Peyer's patch (tissue), 4 donors: Measurements from ENCODE around the gene PDE4C. TPM values are rescaled to one million over a fixed set of nuclear protein-coding genes. Genes with fewer than 3 reads are reported as not detected.

ENCODE experiments used
- DNase-seq, 3 donors: peaks; one replicate each; pipeline ENCODE4 v3.0.0-alpha.2; 2017 to 2019
- H3K27ac ChIP-seq, 4 donors: fragments of 200-600 bp; sonication (generic); one replicate each; pipeline ENCODE4 v1.5.1; 2016 to 2019
- H3K27me3 ChIP-seq, 2 donors: fragments of 200-600 bp; sonication (generic); one replicate each; pipeline ENCODE4 v1.5.1; 2019
- H3K36me3 ChIP-seq, 3 donors: fragments of 200-600 bp; sonication (generic); one replicate each; pipeline ENCODE4 v1.5.1; 2016 to 2019
- H3K4me1 ChIP-seq, 4 donors: fragments of 200-600 bp; sonication (generic); one replicate each; pipeline ENCODE4 v1.5.1; 2016 to 2019
- H3K4me3 ChIP-seq, 4 donors: fragments of 200-600 bp; sonication (generic); 1 replicate in 3 of 4; 2 replicates in 1 of 4; pipeline ENCODE4 v1.5.1; 2016 to 2019; ENCODE audit warnings: mild to moderate bottlenecking in 1 of 4
- H3K9me3 ChIP-seq, 4 donors: fragments of 200-600 bp; sonication (generic); one replicate each; pipeline ENCODE4 v1.5.1; 2016 to 2019; ENCODE audit warnings: mild to moderate bottlenecking in 1 of 4
- POLR2A ChIP-seq, 2 donors: fragments of 450-650 bp; IDR thresholded peaks; one replicate each; pipeline ENCODE4 v1.5.1; 2017; ENCODE audit warnings: antibody characterized with exemption in 2 of 2, mild to moderate bottlenecking in 2 of 2, moderate library complexity in 2 of 2
- total RNA-seq, 4 donors: library from RNA; depleted of rRNA; stranded (reverse); fragments of >200 nt; gene quantifications; one replicate each; pipeline ENCODE4 v1.1.0, GENCODE V29; 2016
- TF ChIP-seq, protein P1 (sequence below), 6 experiments: fragments of 450-650 bp in 4 of 6; fragments of 200-600 bp in 2 of 6; sonication (generic) in 1 of 6; IDR thresholded peaks; one replicate each; pipeline ENCODE4 v1.5.1; 2017 to 2019; ENCODE audit warnings: antibody characterized with exemption in 6 of 6, mild to moderate bottlenecking in 3 of 6, moderate library complexity in 1 of 6

PDE4C gene
- total RNA-seq, 4 donors from 2014 or later = 3.9 to 8.3 (median 8.3) TPM; not detected in 1

DNA sequence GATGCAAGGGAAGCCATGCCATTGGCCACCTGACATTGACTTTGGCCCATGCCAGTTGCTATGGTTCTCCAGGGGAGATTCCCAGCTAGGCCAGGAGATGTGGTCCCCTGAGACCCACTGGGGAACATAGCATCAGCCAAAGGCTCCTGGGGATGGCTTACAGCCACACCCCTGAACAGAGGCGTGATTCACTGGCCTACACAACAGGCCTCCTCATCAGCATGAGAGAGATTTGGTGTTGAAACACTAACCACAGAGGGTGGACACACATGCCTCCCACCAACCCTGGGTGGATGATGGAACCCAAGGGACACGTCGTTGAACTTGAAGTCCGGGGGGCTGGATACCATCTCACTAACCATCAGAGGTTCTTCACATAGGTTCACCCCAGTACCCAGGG lies 33.7 kb upstream of the PDE4C start:
- Histone ChIP-seq H3K4me1 (peaks cover 0 to 7% (median 2%) of the 10 kb centered on the region in 4 donors), H3K36me3 (peaks cover 0 to 8% (median 0%) of the 10 kb centered on the region in 3 donors), H3K4me3 (no peak overlapping the region), H3K9me3 (no peaks in the 10 kb centered on the region), H3K27me3 (no peaks in the 10 kb centered on the region), H3K27ac (no peak overlapping the region)
- TF ChIP-seq, protein P1, sequence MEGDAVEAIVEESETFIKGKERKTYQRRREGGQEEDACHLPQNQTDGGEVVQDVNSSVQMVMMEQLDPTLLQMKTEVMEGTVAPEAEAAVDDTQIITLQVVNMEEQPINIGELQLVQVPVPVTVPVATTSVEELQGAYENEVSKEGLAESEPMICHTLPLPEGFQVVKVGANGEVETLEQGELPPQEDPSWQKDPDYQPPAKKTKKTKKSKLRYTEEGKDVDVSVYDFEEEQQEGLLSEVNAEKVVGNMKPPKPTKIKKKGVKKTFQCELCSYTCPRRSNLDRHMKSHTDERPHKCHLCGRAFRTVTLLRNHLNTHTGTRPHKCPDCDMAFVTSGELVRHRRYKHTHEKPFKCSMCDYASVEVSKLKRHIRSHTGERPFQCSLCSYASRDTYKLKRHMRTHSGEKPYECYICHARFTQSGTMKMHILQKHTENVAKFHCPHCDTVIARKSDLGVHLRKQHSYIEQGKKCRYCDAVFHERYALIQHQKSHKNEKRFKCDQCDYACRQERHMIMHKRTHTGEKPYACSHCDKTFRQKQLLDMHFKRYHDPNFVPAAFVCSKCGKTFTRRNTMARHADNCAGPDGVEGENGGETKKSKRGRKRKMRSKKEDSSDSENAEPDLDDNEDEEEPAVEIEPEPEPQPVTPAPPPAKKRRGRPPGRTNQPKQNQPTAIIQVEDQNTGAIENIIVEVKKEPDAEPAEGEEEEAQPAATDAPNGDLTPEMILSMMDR (IDR thresholded peaks at IDR 0.05) = no peak
- TF ChIP-seq POLR2A (IDR thresholded peaks at IDR 0.05) = no peak
- DNase-seq = no peak

DNA sequence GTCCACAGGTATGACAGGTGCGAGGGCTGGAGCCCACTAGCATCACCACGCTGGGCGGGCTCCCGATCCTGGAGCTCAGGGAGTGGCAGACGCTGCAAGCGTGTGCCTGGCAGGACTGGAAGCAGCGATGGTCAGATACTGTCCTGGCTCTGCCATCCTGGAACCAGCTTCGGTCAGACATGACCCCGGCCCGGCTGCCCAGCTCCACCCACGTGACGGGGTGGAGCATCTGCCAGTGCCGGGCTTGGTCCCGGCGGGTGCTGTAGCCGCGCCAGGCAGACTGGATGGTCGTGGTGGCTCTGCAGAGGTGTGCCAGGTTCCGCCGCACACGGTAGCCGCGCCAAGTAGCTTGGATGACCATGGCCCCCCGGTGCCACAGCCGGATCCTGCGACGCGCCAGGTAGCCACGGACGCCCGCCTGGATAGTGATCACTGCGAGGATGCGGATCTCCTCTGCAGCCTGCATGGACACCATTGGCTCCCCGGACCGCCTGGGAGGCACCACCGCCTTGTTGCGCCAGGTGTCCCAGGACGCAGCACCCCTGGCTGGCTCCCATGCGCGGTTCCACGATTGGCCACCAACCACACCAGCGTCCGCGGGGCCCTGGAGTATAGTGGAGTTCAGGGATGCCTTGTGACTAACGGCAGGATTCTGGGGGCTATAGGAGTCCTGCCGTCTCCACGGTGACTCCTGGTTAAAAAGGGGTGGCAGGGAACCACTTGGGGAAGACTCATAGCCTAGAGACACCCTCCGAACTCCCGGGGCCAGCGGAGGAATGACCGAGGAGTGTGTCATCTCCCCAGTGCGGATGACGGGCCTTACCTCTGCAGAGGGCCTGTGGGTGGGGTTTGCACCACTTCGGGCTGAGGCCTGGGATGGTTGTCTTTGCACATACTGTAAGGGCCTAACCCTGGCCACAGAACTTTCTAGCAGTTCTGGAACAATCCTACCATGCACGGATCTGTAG lies 31.5 kb upstream of the PDE4C start:
- H3K27me3 ChIP-seq = no peaks in the 10 kb centered on the region
- H3K36me3 ChIP-seq = no peaks in the 10 kb centered on the region
- H3K4me1 ChIP-seq = peaks cover 0 to 17% (median 3%) of the 10 kb centered on the region in 4 donors
- H3K27ac ChIP-seq = no peak overlapping the region
- TF ChIP-seq, protein P1 (IDR thresholded peaks at IDR 0.05) = no peak
- TF ChIP-seq POLR2A (IDR thresholded peaks at IDR 0.05) = no peak
- DNase-seq = peak in 1 of 3 donors; percentile 44
- no peak overlapping the region for H3K4me3 ChIP-seq
- no peaks in the 10 kb centered on the region for H3K9me3 ChIP-seq

DNA sequence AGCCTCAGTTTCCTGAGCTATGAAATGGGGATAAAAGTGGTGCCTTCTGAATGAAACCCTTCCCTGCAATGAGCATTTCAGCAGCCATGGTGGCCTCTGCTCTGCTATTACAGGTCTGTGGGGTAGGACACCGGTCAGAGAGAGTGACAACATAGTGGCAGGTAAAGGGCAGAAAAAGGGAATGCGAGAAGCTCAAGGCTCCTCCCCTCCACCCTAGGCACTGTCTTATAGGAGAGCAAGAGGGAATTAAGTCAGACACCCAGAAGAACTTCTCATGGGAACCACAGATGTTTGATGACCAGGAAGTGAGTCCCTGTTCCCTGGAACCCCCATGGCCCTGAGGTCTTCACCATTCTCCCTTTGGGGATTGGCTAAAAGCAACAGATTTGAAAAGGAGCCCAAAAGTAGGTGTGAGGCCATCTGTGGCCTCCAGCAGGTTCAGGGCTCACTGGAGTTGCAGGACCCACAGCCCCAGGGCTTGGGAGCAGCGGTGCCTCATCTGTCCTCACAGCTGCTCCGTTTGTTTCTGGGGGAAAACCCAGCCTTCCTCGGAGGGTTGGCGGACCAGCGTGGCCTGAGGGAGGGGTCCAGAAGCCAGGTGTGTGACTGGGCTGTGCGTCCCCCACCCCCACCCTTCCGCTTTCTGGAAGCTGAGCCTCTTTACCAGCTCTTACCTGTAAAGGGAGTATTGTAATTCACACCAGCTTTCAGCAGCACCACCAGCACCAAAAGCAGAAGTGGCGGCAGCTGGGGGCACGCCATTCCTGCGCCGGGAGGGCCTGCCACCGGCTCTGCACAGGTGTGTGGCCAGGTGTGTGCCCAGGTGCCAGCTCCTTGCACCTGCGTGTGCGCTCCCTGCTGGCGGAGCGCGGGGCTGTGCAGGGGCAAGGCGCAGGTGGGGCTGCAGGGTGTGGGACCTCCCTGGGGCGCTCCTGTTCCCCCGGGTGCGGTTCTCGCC lies 28.6 kb upstream of the PDE4C start:
- no peak for TF ChIP-seq POLR2A (IDR thresholded peaks at IDR 0.05)
- TF ChIP-seq, protein P1 (IDR thresholded peaks at IDR 0.05) = peak in 4 of 6 experiments; percentile 36 to 70 (median 60)
- H3K27ac ChIP-seq = peak overlapping the region in 3 of 4 donors; percentile 58 to 81 (median 76)
- peak overlapping the region in 2 of 4 donors; percentile 24 to 40 for H3K4me3 ChIP-seq
- DNase-seq = peak; percentile 60 to 76 (median 75)
- no peaks in the 10 kb centered on the region for H3K36me3 ChIP-seq
- no peaks in the 10 kb centered on the region for H3K27me3 ChIP-seq
- no peaks in the 10 kb centered on the region for H3K9me3 ChIP-seq
- H3K4me1 ChIP-seq = peaks cover 0 to 17% (median 3%) of the 10 kb centered on the region in 4 donors

DNA sequence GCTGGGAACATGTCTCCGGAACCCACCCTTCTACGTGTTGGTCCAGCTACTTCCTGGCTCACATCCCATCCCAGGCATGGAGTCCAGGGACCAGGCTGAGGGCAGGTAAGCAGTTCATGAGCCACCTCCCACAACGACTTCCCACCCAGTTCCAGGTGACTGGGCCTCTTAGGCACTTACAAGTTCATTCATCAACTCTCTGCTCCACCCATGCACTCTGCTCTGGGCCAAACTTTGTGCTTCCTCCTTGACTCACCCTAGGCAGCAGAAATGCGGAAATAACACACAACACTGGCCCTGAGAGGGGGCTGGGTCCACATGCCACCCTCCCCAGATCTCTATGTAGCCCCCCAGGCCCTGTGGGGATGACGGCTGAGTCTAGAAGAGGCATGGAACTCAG lies 27.5 kb upstream of the PDE4C start:
- H3K27ac ChIP-seq = peak overlapping the region in 3 of 4 donors; percentile 58 to 81 (median 76)
- peaks cover 0 to 17% (median 3%) of the 10 kb centered on the region in 4 donors for H3K4me1 ChIP-seq
- H3K4me3 ChIP-seq = peak overlapping the region in 1 of 4 donors; percentile 19
- H3K27me3 ChIP-seq = no peaks in the 10 kb centered on the region
- no peaks in the 10 kb centered on the region for H3K36me3 ChIP-seq
- DNase-seq = peak in 2 of 3 donors; percentile 72 to 83
- TF ChIP-seq, protein P1 (IDR thresholded peaks at IDR 0.05) = no peak
- peak in 1 of 2 donors; percentile 58 for TF ChIP-seq POLR2A (IDR thresholded peaks at IDR 0.05)
- H3K9me3 ChIP-seq = no peaks in the 10 kb centered on the region

DNA sequence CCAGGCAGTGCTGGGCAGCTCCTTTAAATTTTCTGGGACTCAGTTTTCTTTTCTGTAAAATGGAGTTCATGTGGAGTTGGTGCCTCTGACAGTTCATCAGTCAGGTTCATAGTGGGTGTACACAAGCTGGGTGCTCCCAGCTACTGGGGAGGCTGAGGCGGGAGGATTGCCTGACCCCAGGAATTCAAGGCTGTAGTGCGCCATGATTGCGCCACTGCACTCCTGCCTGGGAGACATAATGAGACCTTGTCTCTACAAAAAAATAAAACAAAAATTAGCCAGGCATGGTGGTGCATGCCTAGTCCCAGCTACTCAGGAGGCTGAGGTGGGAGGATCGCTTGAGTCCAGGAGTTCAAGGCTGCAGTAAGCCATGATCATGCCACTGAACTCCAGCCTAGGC lies 26.9 kb upstream of the PDE4C start:
- no peaks in the 10 kb centered on the region for H3K9me3 ChIP-seq
- no peaks in the 10 kb centered on the region for H3K36me3 ChIP-seq
- no peak overlapping the region for H3K4me3 ChIP-seq
- H3K27me3 ChIP-seq = no peaks in the 10 kb centered on the region
- H3K4me1 ChIP-seq = peaks cover 0 to 17% (median 3%) of the 10 kb centered on the region in 4 donors
- no peak for DNase-seq
- no peak for TF ChIP-seq POLR2A (IDR thresholded peaks at IDR 0.05)
- TF ChIP-seq, protein P1 (IDR thresholded peaks at IDR 0.05) = no peak
- H3K27ac ChIP-seq = peak overlapping the region in 2 of 4 donors; percentile 76 to 81
